RWPE2 (cell line): ENCODE results near the gene PRR3.
A peak's percentile ranks its signal among the peaks of the same experiment; 100 is the strongest.

Source experiments
- ATAC-seq: fragments of 200-7000 bp; cut with Tn5 transposase; 3 replicates; pipeline ENCODE4 v1.9.1; 2021; ENCODE audit warnings: low read depth
- DNase-seq: peaks from one replicate; pipeline ENCODE4 v3.0.0-alpha.2; 2020; ENCODE audit warnings: low spot score
- H3K27ac ChIP-seq: fragments of 450-650 bp; 2 replicates; pipeline ENCODE4 v1.5.1; 2017; ENCODE audit warnings: mild to moderate bottlenecking; ENCODE audit not compliant: poor library complexity, severe bottlenecking
- H3K27me3 ChIP-seq: fragments of 250-450 bp; sonication (Bioruptor Pico); 2 replicates; pipeline ENCODE4 v1.5.1; 2021; ENCODE audit warnings: mild to moderate bottlenecking, moderate library complexity; ENCODE audit not compliant: insufficient read depth, poor library complexity, severe bottlenecking
- H3K36me3 ChIP-seq: fragments of 250-450 bp; sonication (Bioruptor Pico); 2 replicates; pipeline ENCODE4 v1.5.1; 2020; ENCODE audit warnings: low read depth, mild to moderate bottlenecking, moderate library complexity
- H3K4me1 ChIP-seq: fragments of 250-450 bp; sonication (Bioruptor Pico); 2 replicates; pipeline ENCODE4 v1.5.1; 2021; ENCODE audit warnings: mild to moderate bottlenecking, moderate library complexity; ENCODE audit not compliant: insufficient read depth, poor library complexity, severe bottlenecking
- H3K4me3 ChIP-seq: fragments of 250-450 bp; sonication (Bioruptor Pico); 2 replicates; pipeline ENCODE4 v1.5.1; 2021; ENCODE audit warnings: mild to moderate bottlenecking, moderate library complexity; ENCODE audit not compliant: severe bottlenecking
- H3K9me3 ChIP-seq: fragments of 250-450 bp; sonication (Bioruptor Pico); 2 replicates; pipeline ENCODE4 v1.5.1; 2021; ENCODE audit warnings: mild to moderate bottlenecking, moderate library complexity; ENCODE audit not compliant: severe bottlenecking
- TF ChIP-seq, protein P1 (sequence below): fragments of 450-650 bp; IDR thresholded peaks from one replicate; pipeline ENCODE4 v1.5.1; 2017; ENCODE audit warnings: mild to moderate bottlenecking, moderate library complexity; ENCODE audit not compliant: poor library complexity, severe bottlenecking

PRR3 gene

DNA sequence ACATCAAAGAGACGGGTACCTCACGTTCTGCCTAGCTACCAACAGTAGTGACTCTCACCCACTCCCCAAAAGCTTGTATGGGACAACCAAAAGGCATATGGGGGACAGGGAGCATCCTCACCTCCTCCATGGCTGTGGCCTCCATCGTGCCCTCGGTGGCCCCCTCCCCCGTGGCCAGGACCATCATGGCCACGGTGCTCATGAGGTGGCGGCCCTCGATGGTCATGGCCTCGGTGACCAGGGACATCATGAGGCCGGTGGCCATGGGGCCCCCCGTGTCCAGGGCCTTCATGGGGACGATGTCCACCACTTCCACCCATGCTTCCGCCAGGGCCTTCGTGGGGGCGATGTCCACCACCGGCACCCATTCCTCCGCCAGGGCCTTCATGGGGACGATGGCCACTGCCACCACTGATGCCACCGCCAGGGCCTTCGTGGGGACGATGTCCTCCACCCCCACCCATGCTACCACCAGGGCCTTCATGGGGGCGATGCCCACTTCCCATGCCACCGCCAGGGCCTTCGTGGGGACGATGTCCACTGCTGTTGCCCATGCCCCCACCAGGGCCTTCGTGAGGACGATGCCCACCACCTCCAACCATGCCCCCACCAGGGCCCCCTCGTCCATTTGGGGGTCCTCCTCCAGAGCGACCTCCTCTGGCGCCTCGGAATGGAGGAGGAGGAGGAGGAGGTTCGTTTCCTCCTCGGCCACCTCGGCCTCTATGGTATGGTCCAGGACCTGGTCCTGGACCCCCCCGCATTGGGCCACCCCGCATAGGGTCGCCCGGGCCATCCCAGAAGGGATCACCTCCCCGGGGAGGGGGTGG, 44.9 kb downstream of the PRR3 start:
- Histone ChIP-seq H3K27ac (no peak overlapping the region), H3K4me3 (no peak overlapping the region), H3K27me3 (no peaks in the 10 kb centered on the region), H3K36me3 (peaks cover 71% of the 10 kb centered on the region), H3K4me1 (no peaks in the 10 kb centered on the region), H3K9me3 (no peaks in the 10 kb centered on the region)
- ATAC-seq = no peak
- DNase-seq = no peak
- TF ChIP-seq, protein P1, sequence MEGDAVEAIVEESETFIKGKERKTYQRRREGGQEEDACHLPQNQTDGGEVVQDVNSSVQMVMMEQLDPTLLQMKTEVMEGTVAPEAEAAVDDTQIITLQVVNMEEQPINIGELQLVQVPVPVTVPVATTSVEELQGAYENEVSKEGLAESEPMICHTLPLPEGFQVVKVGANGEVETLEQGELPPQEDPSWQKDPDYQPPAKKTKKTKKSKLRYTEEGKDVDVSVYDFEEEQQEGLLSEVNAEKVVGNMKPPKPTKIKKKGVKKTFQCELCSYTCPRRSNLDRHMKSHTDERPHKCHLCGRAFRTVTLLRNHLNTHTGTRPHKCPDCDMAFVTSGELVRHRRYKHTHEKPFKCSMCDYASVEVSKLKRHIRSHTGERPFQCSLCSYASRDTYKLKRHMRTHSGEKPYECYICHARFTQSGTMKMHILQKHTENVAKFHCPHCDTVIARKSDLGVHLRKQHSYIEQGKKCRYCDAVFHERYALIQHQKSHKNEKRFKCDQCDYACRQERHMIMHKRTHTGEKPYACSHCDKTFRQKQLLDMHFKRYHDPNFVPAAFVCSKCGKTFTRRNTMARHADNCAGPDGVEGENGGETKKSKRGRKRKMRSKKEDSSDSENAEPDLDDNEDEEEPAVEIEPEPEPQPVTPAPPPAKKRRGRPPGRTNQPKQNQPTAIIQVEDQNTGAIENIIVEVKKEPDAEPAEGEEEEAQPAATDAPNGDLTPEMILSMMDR = no peak

DNA sequence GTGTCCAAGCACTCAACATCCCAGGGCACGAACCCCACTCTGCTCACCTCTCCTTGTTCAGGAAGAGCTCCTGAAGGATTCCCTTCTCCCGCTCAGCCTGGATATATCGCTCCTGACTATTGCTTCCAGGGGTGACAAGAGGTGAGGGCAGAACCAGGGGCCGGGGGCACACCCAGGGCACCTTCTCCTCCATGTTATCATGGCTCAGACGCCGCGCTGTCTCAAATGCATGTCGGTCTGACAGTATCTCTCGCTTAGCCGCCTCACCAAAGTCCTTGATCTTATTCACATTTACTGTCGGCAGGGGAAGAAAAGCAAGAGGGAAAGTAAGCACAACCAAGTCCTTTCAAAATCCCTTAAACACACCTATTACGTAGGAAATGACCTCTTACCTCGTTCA, 46.9 kb downstream of the PRR3 start:
- peaks cover 84% of the 10 kb centered on the region for H3K36me3 ChIP-seq
- no peak overlapping the region for H3K4me3 ChIP-seq
- no peaks in the 10 kb centered on the region for H3K4me1 ChIP-seq
- TF ChIP-seq, protein P1 = no peak
- H3K9me3 ChIP-seq = no peaks in the 10 kb centered on the region
- no peak overlapping the region for H3K27ac ChIP-seq
- ATAC-seq (no peak), DNase-seq (no peak)
- H3K27me3 ChIP-seq = no peaks in the 10 kb centered on the region

DNA sequence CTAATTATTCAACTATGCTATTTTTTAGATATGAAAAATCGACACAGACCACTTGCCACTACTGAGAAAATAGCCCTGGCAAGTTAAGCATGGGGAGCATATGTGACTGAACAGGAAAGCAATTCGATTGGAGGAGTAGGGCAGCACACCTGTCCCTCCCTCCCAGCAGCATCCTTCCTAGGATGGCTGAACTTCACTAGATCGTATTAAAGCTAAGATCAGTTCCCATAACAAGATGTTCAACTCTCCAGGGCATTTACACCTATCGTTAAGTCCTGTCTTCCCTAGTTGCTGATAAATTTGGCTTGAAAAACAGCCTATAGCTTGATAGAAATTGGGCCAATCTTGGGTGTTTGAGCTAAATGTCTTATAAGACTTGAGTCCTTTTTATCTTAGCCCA, 53.0 kb downstream of the PRR3 start:
- Histone ChIP-seq H3K4me3 (no peak overlapping the region), H3K4me1 (peaks cover 15% of the 10 kb centered on the region), H3K36me3 (peaks cover 60% of the 10 kb centered on the region), H3K27ac (no peak overlapping the region), H3K9me3 (no peaks in the 10 kb centered on the region), H3K27me3 (no peaks in the 10 kb centered on the region)
- DNase-seq = no peak
- no peak for ATAC-seq
- TF ChIP-seq, protein P1 = no peak

DNA sequence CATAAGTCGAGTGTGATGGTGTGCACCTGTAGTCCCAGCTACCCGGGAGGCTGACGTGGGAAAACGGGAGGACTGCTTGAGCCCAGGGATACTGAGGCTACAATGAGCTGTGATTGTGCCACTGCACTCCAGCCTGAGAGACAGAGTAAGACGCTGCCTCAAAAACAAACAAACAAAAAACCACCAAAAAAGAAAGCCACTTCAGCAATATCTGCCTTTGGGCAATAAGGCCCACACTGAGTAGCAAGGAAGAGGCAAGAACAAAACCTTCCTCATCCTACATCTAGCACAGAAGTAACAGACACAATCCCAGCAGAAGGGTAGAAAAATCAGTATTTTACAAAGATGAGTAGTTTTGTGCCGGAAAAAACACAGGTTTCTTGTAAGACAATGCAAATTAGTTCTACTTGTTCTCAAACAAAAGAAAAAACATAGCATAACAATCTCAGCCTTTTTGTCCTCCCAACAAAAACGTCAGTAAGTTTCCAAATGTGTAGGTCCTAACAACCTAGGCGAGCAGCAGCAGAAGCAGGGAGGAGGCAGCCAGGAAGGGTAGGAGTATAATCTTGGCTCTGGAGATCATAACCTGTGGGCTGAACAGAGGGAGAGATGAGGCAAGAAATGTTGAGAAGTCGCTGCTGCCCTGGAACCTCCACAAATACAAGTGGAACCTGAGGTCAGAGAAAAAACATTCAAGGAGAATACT, 54.2 kb downstream of the PRR3 start:
- Histone ChIP-seq H3K4me1 (peaks cover 15% of the 10 kb centered on the region), H3K9me3 (no peaks in the 10 kb centered on the region), H3K36me3 (peaks cover 59% of the 10 kb centered on the region), H3K27me3 (no peaks in the 10 kb centered on the region), H3K27ac (no peak overlapping the region), H3K4me3 (no peak overlapping the region)
- no peak for DNase-seq
- no peak for ATAC-seq
- TF ChIP-seq, protein P1 = no peak

DNA sequence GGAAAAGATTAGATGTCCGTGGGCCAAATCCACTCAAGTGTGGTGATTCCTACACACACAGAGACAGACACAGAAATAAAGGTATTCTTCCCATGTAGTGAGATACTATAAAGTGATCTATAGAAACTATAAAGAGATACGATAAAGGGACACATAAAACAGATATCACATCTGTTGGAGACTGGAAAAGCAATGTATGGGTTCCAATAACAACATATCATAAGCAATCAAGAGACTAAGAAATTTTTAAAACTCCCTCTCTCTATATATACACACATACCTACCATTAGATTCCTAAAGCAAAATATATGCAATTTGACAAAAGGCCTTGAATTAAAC, 54.7 kb downstream of the PRR3 start:
- ATAC-seq (no peak), DNase-seq (no peak)
- Histone ChIP-seq H3K4me3 (no peak overlapping the region), H3K36me3 (peaks cover 59% of the 10 kb centered on the region), H3K27ac (peak overlapping the region; percentile 82), H3K9me3 (no peaks in the 10 kb centered on the region), H3K4me1 (peaks cover 15% of the 10 kb centered on the region), H3K27me3 (no peaks in the 10 kb centered on the region)
- TF ChIP-seq, protein P1 = no peak
